ENCODE results near the gene LRRD1. TPM values are rescaled to one million over a fixed set of nuclear protein-coding genes. Genes with fewer than 3 reads are reported as not detected.

LRRD1 gene
- total and polyA plus RNA-seq, 9 of the 15 experiments (the other 6 are each of a cell fraction or from before 2014, with no cell fraction given): 0.07 to 0.15 TPM; not detected in 7

GRCh38 chr7:92133737-92134270 lies 45.1 kb downstream of the LRRD1 start (continued):
- TF ChIP-seq HMBOX1 (IDR thresholded peaks at IDR 0.05): no peak
- TF ChIP-seq, protein P1, sequence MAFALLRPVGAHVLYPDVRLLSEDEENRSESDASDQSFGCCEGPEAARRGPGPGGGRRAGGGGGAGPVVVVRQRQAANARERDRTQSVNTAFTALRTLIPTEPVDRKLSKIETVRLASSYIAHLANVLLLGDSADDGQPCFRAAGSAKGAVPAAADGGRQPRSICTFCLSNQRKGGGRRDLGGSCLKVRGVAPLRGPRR (CRISPR knock-in tag; IDR thresholded peaks at IDR 0.05): no peak
- TF ChIP-seq, protein P2, sequence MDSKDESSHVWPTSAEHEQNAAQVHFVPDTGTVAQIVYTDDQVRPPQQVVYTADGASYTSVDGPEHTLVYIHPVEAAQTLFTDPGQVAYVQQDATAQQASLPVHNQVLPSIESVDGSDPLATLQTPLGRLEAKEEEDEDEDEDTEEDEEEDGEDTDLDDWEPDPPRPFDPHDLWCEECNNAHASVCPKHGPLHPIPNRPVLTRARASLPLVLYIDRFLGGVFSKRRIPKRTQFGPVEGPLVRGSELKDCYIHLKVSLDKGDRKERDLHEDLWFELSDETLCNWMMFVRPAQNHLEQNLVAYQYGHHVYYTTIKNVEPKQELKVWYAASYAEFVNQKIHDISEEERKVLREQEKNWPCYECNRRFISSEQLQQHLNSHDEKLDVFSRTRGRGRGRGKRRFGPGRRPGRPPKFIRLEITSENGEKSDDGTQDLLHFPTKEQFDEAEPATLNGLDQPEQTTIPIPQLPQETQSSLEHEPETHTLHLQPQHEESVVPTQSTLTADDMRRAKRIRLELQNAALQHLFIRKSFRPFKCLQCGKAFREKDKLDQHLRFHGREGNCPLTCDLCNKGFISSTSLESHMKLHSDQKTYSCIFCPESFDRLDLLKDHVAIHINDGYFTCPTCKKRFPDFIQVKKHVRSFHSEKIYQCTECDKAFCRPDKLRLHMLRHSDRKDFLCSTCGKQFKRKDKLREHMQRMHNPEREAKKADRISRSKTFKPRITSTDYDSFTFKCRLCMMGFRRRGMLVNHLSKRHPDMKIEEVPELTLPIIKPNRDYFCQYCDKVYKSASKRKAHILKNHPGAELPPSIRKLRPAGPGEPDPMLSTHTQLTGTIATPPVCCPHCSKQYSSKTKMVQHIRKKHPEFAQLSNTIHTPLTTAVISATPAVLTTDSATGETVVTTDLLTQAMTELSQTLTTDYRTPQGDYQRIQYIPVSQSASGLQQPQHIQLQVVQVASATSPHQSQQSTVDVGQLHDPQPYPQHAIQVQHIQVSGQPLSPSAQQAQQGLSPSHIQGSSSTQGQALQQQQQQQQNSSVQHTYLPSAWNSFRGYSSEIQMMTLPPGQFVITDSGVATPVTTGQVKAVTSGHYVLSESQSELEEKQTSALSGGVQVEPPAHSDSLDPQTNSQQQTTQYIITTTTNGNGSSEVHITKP (IDR thresholded peaks at IDR 0.05; ENCODE audit: partially characterized antibody): peak; percentile 42
- TF ChIP-seq, protein P3, sequence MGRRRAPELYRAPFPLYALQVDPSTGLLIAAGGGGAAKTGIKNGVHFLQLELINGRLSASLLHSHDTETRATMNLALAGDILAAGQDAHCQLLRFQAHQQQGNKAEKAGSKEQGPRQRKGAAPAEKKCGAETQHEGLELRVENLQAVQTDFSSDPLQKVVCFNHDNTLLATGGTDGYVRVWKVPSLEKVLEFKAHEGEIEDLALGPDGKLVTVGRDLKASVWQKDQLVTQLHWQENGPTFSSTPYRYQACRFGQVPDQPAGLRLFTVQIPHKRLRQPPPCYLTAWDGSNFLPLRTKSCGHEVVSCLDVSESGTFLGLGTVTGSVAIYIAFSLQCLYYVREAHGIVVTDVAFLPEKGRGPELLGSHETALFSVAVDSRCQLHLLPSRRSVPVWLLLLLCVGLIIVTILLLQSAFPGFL (CRISPR knock-in tag; IDR thresholded peaks at IDR 0.05): peak; percentile 96; the same call in 1 of the 2 replicates
- TF ChIP-seq ZNF174 (CRISPR knock-in tag; IDR thresholded peaks at IDR 0.05): no peak
- TF ChIP-seq BRF1 (IDR thresholded peaks at IDR 0.05; ENCODE audit: borderline replicate concordance, extremely low read depth, insufficient read length): no peak
- peak; percentile 89 for TF ChIP-seq HNRNPL (IDR thresholded peaks at IDR 0.05; ENCODE audit: low read depth, low read length)
- TF ChIP-seq JUND (IDR thresholded peaks at IDR 0.05; ENCODE audit: borderline replicate concordance, low read depth, low read length): peak; percentile 44; the same call in 1 of the 2 replicates
- TF ChIP-seq JUND (tag; IDR thresholded peaks at IDR 0.05; ENCODE audit: borderline replicate concordance, low read depth, low read length): no peak; the same call in 2 of the 3 replicates
- no peak for TF ChIP-seq CREB1 (IDR thresholded peaks at IDR 0.05)
- peak; percentile 54 for TF ChIP-seq CREB1 (CRISPR knock-in tag; IDR thresholded peaks at IDR 0.05)
- TF ChIP-seq NFIC (IDR thresholded peaks at IDR 0.05): peak; percentile 36; the same call in 1 of the 2 replicates
- TF ChIP-seq, protein P4, sequence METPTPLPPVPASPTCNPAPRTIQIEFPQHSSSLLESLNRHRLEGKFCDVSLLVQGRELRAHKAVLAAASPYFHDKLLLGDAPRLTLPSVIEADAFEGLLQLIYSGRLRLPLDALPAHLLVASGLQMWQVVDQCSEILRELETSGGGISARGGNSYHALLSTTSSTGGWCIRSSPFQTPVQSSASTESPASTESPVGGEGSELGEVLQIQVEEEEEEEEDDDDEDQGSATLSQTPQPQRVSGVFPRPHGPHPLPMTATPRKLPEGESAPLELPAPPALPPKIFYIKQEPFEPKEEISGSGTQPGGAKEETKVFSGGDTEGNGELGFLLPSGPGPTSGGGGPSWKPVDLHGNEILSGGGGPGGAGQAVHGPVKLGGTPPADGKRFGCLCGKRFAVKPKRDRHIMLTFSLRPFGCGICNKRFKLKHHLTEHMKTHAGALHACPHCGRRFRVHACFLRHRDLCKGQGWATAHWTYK (CRISPR knock-in tag; IDR thresholded peaks at IDR 0.05): peak; percentile 100
- TF ChIP-seq ESRRA (IDR thresholded peaks at IDR 0.05; ENCODE audit: borderline replicate concordance, low read depth): peak; percentile 100; the same call in 1 of the 2 replicates
- peak; percentile 72; the same call in 1 of the 2 replicates for TF ChIP-seq ETS1 (conservative IDR thresholded peaks at IDR 0.05; ENCODE audit: control insufficient read depth, low read depth, low read length)
- no peak for TF ChIP-seq GABPB2 (CRISPR knock-in tag; conservative IDR thresholded peaks at IDR 0.05)
- TF ChIP-seq ZNF436 (CRISPR knock-in tag; IDR thresholded peaks at IDR 0.05): no peak

Data from K562 (cell line).